ENCODE results near the gene SCG3. TPM values are rescaled to one million over a fixed set of nuclear protein-coding genes. Genes with fewer than 3 reads are reported as not detected.

The SCG3 gene
- total RNA-seq, 1 donor from 2014 or later = 0.18 TPM

DNA sequence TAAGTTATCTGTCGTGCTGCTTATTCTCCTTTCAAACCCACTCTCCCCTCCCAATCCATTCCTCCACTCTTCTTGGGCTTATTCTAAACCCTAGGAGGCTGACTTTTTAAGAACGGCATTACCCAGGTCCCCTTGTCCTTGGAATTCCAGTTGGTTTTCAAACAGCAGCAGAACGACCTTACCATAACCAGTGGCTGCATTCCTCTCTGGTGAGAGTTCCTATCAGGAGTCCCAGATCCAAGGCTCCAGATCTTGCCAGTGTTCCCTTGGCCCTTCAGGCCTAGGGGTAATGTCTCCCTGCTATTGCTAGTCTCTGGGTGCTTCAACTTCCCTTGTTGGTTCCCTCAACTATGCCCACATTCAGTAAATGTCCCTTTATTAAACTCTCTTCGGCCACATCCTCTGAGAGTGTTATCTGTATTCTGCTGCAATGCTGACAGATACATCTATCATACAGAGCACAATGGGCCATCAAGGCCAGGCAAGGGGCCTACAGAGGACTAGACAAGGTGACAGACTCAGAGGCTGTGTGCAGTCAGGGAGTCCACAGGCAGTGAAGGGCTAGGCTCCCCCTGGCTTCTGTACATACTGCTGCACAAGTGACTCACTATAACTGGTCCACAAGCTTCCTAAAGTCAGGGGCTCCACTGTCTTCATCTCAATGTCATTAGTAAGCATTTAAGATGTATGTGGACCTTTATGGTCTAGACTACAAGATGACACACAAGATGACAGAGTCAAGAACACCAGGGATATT lies 46.0 kb downstream of the SCG3 start:
- DNase-seq (ENCODE audit: low spot score) = no peak

DNA sequence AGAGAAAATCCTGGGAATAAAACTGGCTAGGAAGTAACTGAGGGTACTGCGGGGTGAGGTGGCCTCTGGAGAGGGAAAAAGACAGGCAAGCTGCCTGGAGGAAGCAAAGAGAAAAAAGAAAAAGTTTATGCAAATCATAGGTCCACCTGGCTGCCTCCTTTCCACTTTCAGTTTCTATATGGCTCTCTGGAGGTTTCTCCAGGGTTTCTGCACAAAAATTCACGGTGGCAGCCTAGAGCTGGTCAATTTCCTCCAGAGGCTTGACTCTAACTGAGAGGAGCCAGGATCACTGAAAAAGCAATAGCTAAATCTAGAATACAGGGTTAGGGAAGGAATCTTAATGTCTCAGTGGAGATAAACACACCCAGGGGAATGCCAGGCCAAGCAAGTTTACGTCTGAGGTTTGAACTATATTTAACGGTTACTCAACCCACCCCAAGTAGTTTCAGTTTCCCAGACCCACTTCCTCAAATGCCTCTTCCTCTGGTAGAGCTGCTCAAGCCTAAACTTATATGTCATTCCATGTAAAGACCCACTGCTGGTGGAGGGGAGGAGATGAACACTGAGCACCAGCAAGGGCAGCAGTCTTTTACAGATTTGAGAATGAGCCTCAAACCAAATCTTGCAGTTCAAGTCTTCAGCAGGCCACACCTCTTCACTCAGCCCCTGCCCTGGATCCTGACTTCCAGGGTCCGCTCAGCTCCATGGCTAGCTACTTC lies 50.4 kb downstream of the SCG3 start:
- DNase-seq (ENCODE audit: low spot score) = no peak

DNA sequence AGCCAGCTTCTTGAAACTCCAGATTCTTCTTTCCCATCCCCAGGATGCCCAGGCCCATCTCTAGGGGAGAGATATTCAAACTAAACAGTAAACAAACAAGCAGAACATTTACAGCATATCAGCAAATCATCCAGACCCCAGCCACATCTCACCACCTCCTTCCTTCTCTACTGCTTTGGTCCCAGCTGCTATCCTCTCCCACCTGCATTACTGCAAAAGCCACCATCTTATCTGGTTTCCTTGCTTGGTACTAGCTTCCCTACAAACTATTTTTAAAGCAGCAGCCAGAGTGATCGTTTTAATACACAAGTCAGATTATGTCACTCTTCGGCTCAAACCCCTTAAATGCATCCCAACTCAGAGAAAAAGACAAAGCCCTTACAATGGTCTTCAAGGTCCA lies 51.3 kb downstream of the SCG3 start:
- DNase-seq (ENCODE audit: low spot score) = no peak

DNA sequence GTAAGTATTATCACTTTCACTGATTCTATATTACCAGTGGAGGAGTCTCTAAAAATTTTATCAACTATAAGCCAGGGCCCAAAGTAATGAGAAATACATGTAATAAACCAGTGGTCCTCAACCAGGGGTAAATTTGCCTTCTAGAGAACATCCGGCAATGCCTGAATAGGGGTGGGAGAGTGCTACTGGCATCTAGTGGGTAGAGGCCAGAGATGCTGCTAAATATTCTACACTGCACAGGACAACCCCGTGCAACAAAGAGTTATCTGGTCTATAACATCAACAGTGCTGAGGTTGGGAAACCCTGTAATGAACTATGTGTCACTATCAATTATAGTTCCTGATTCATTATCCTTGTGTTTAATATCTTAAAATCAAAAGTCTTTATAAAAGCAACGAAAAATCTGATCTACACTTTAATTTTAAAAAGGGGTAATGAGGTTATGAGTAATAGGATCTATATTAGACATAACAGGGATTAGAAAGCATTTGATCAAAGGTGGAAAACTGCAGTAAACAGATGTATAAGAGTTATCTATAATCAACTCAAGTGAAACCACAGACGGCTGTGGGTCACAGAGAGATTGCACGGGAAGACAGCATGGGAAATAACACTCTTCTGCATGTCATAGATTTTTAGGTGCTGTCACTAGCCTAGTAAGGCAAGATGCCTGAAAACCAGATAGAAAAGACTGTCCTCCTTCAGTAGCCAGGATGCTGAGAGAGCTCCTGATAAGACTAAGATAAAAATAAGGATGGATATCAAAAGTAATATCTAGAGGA lies 54.1 kb downstream of the SCG3 start:
- no peak for DNase-seq (ENCODE audit: low spot score)

DNA sequence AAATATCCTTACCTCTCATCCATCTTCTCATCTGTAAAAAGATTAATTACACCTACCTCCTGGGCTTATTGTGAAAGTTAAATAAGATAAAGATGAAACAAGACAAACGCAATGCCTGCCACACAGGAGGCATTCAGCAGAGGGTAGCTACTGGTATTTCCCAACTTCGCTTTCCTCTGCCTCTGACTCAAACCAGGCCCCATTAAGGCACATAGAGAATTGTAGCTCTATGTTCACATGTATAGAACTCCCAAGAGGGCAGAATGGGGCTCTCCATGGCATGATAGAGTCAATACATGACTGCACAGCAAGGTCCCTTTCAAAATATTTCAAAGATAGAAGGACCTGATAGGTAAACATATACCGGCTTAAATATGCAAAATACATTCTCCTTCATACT lies 54.8 kb downstream of the SCG3 start:
- no peak for DNase-seq (ENCODE audit: low spot score)

DNA sequence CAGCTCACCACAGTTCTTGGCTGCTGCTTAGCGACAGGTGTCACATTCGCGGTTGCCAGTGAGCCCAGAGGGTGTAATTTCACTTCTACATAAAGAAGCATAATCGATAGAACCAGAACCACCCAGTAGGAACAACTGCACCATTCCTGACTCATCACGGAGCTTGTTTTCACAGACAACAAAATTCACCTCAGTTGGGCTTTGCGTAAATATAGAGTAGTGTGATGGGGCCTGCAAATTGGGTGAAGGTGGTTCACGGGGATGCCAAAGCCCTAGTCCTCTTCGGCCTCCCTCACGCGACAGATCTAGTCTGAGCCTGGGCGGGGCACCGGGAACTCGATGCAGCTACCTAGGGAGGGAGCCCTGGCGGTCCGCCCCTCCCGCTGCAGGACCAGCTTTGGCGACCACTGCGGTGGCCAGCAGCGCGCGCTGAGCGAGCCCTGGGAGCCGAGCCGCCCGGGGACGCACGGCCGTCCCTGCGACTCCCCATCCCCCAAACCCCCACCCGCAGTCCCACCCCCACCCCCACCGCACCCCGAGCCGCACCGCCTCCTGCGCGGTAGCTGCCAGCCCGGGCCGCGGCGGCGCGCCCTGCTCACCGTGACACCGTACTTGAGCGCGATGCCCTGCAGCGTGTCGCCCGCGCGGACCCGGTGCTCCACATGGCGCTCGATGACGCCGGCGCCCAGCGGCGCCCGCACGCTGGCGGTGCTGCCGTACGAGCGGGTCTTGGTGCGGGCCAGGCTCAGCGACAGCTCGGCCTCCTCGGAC lies 55.6 kb downstream of the SCG3 start:
- DNase-seq (ENCODE audit: low spot score) = peak; percentile 54

DNA sequence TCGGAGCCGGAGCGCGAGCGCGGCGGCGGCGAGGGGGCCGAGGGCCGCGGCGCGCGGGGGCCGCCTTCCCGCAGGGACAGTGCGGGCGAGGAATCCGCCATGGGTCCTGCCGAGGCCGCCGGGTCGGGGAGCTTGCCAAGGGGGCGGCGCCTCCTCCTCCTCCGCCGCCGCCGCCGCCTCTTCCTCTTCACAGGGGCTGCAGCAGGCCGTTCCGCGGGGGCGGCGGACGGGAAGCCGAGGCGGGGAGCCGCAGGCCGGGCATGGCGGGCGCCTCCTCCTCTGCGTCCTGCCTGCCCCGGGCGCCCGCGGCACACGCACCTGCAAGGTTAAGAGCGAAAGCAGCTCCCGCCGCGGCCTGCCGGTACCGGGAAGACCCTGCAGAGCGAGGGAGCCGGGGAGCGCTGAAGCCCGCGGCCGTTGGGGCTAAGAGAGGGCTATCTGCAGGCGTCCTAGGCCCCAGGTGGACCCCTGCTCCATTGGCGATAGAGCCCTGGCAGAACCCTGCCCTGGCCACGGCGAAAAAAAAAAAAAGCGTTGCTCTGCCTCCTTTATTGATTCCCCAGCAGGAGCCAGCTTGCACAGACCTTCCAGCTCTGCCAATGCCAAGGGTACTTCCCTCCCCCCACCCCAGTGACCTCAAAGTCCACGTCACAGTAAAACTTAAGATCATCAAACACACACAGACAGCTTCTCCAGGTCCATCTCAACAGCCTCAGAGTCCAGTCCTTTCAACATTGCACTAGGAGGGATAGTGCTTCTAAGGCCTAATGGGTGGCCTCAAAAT lies 56.4 kb downstream of the SCG3 start, which contains the start of gene LYSMD2:
Gene LYSMD2 (minus strand): TSS at position 134 of the 784 bp plus-strand sequence. CDS start 33 bp downstream, at position 101.
- peak; percentile 72 for DNase-seq (ENCODE audit: low spot score)

DNA sequence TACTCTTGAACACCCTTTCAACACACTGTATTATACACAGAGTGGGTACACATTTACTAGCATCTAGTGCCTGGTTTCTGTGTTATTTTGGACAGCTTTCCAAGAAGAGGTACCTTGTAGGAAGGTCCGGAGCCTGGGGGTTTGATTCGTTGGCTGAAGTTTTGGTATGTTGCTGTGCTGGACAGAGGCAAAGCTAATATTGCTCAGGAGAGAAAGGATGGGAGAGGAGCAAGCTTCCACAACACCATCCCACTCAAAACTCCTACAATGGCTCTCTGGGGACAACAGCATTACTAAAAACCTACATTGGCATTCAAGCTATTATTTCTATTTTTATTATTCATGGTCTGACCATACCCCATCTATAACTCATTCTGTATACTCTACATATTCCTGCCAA lies 57.2 kb downstream of the SCG3 start:
- DNase-seq (ENCODE audit: low spot score) = no peak

DNA sequence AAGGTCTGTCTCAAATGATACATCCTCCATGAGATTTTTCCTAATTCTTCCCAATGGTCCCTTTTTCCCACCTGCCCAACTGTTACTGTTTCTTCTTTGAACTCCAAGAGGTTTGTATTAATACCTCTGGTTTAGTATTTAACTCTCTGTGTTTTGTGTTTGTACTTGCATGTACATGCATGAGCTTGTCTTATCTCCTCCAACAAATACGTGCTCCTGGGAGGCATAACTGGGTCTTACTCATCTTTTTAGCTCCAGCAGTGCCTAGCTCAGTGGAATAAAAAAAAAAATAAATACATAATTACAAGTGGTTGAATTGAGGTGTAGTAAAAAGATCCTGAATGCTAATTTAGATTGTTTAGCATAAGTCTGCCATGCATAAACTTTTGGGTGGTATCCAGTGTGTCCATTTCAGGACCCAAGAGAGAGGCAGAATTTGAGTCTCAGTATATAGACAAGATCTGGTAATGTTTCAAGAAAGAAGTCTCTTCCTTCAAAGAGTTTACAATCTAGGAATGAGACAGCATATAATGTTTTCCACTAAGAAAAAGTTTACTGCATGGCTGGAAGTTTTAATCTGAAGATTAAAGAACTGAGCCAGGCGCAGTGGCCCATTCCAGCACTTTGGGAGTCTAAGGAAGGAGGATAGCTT lies 57.9 kb downstream of the SCG3 start:
- no peak for DNase-seq (ENCODE audit: low spot score)

DNA sequence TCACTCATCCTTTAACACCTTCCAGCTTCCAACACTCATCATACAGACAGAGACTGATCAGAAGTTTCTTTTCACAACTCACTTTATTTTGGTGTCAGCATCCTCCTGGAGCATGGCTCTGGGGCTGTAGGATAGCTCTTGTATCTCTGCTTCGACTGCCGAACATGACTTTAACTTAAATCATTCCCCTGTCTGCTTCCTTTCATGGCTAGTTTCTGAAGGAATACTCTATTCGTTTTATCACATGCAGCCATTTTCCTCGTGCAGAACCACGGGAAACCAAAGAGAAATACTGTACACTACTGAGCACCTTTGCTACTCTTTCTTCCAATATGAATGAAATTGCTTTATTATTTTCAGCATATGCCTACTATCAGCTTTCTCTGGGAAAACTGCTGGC lies 68.0 kb downstream of the SCG3 start:
- DNase-seq (ENCODE audit: low spot score) = no peak

DNA sequence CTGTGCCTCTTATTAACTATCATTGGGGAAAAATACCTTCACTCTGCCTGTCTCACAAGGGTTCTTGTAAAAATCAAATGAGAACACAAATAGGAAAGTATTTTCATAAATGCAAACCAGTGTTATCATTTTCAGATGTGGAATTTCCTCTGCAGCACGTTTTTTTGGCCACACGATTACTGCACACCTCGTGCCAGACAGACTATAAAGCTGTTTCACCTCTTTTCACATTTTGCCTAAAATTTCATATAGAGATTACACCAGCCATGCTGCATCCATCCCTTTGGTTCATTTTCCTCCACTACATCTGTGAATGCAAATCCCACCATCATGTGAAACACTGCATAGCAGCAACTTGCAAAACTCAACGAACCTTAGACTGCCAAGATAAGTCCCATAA lies 68.9 kb downstream of the SCG3 start:
- DNase-seq (ENCODE audit: low spot score) = no peak

DNA sequence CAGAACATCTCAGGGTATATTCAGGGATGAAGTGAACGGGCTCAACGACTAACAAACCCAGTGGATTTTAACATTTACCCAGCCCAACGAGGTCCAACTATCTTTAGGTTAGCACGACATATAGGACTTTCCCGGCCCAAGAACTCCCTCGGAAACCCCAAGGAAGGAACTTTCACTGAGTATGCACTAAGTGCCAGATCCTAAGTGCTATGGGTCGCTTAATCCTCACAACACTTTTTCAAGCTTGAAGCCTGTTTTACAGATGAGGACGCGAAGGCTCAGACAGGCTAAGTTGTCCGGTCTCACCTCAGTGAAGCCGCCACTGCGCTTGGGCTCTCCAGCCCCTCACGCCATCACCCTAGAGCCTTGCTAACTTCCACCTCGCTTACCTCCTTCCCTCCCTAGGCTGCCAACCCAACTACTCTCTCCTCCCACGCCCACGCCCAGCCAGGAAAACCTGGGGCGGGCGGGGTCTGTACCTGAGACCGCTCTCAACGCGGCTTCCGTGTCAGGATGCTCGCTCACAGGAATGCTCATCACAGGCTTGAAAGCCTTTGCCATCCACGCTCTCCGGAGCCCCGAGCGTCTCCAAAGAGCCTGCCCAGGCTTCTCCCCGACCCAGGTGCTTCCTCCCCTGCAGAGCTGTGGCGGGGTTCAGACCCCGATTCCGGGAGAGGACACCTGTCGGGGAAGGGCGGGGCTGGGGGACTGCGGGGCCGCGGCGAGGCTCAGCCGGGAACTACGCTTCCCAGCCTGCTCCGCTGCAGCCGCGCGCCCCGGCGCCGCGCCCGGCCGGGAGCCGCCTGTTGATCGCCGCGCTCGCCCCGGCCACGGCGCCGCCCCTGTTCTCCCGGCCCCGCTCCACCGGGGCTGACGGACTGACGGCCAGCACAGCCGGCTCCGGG lies 69.7 kb downstream of the SCG3 start, which contains the start of gene TMOD2:
Gene TMOD2 (plus strand): TSS at position 806 of the 905 bp plus-strand sequence. CDS start 14,845 bp downstream, outside the sequence.
- DNase-seq (ENCODE audit: low spot score) = peak; percentile 62

DNA sequence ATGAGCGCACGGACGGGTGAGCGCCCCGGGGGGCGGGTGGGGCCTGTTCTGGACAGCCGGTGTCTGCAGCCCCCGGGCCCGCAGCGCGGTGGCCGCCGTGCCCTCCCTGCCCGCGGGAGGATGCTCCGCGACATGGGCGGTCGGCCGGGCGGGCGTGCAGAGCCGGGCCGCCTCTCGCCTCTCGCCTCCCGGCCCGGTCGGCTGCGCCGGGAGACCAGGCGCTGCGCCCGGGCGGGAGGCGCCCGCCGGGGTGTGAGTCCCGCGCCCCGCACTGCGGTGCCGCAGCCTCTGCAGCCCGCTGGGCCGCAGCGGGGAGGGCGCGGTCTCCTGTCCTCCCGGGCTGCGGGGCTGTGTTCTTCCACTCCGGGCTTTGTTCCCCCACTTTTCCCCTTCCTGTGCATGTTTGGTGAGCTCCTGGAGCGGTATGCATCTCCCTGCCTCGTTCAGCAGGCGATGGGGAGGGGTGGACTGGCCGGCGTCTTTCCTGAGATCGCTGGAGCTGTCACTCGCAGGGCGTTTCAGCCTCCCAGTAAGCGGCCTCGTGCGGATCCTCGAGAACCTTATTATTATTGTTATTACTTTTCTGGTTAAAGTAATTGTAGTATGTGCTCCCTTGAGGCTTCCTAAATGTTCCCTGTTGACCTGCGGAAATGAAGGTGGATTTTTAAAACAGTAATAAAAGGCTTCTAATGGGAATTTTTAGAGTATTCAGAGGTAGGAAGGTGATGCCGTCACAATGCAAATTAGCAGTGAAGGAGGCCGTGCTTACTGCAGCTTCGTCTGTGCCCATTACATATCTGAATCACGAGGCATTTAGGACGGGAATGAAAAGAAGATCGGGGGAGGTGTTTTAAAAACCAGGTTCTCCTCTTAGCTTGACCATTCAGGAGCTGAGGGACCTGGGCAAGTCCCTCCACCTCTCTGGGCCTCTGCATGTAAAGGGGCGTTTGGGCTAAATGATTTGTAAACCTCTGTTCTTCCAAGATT lies 70.7 kb downstream of the SCG3 start:
- DNase-seq (ENCODE audit: low spot score) = no peak

DNA sequence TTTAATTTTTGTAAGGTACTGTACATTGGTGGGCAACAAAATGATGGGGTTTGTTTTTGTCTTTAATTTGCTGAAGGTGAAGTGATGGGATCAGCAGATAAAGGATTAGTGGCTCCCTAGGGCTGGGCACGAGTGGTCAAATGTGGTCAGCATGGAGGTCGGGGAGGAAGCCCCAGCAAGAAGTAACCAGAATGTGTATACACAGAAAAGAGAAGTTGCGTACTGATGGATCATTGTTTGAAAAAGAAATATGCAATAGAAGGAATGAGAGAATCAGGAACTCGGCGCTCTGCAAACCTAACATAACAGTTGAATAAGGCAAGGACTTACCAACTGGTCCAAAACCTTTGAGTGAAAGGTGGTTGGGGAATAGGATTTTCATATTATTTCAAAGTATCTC lies 71.6 kb downstream of the SCG3 start:
- DNase-seq (ENCODE audit: low spot score) = no peak

DNA sequence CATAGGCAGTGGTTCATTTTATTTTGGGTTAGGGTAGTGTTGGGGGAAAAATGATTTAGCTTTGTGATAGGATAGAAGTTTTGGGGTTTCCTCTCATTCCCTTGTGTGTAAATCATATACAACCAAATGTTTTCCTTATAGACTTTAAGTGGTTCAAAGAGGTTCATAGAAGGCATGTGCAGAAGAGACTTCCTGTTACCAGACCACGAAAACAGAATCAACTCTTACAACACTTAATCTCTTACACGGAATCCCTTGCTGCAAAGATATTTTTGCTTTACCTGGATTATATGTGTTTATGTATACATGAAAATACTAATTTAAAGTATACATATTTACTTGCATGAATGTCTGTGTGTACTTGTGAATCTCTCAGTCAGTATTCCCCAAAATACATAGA lies 73.0 kb downstream of the SCG3 start:
- no peak for DNase-seq (ENCODE audit: low spot score)

DNA sequence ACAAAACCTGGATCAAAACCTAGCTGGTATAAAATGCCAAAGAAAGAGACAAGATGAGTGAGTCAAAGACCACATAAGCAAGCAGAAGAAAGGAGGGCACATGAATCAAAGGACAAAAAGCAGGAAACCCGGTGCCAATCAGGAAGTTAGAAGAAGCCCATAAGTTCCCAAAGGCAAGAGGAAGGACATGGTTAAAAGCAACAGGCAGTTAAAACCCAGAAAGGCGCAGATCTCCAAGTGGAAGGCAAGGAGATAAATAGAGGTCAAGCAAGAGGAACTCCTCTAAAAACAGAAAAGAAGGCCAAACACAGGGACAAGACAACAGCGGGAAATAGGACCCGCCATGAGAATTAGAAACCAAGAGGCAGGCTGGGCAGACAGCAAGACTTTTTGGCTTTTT lies 74.5 kb downstream of the SCG3 start:
- DNase-seq (ENCODE audit: low spot score) = no peak

DNA sequence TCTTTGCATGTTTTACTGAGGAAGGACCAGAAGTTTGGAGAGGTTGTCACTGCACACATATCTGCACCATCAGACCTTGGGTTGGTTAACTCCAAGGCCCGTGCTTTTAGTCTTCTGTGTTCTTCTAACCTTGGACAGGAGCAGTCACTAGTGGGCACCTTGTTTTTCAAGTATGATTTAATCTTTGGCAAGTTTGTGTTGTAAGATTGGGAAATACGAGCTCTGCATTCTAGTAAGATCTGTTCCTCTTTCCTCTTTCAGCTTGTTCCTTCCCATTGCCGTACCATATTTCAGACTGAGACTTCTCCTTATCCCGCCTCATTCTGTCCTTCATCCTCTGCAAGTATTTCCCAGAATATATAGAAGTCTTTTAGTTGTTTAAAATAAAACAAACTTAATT lies 75.2 kb downstream of the SCG3 start:
- DNase-seq (ENCODE audit: low spot score) = no peak

DNA sequence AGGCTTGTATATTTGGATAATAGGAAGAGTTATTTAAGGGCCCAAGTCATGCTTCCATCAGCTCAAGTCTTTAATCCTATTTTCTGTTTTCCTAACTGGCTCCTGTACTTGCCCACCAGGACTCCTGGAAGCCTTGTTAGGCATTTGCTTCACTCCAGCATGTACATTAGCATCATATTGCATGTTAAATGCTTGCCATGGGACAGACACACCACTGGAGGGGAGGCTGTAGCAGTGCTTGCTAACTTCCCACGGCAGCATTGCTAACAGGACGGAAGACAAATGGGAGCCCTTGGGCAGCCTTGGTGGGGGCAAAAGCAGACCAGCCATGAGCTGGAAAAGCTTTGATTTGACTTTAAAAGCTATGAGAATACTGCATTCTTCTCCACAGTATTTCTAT lies 76.1 kb downstream of the SCG3 start:
- no peak for DNase-seq (ENCODE audit: low spot score)
